ENCODE results near the gene PGC.

GRCh38 chr6:41713650-41714291, 33.4 kb downstream of the PGC start:
- no peak for TF ChIP-seq POLR2AphosphoS5 (IDR thresholded peaks at IDR 0.05)
- TF ChIP-seq EP300 (IDR thresholded peaks at IDR 0.05; ENCODE audit: low read depth): no peak
- TF ChIP-seq CTCF (IDR thresholded peaks at IDR 0.05): no peak
